Astrocyte of the spinal cord (primary cell): ENCODE data around the gene MYO1E.

Experiments used
- DNase-seq: peaks from one replicate; pipeline ENCODE4 v3.0.0; 2011; ENCODE audit warnings: low read depth, low spot score
- H3K4me3 ChIP-seq: 2 replicates; pipeline ENCODE4 v1.5.1; 2011; ENCODE audit warnings: low read depth, mild to moderate bottlenecking, low read length, moderate library complexity
- in situ Hi-C: cut with HindIII; loops from 2 replicates; pipeline ENCODE4 v1.10.0; 2017; ENCODE audit warnings: low sequenced_read_pairs
- TF ChIP-seq, protein P1 (sequence below): IDR thresholded peaks from 2 replicates; pipeline ENCODE4 v1.5.1; 2012; ENCODE audit warnings: low read depth, mild to moderate bottlenecking, low read length, inconsistent platforms

Gene MYO1E

DNA sequence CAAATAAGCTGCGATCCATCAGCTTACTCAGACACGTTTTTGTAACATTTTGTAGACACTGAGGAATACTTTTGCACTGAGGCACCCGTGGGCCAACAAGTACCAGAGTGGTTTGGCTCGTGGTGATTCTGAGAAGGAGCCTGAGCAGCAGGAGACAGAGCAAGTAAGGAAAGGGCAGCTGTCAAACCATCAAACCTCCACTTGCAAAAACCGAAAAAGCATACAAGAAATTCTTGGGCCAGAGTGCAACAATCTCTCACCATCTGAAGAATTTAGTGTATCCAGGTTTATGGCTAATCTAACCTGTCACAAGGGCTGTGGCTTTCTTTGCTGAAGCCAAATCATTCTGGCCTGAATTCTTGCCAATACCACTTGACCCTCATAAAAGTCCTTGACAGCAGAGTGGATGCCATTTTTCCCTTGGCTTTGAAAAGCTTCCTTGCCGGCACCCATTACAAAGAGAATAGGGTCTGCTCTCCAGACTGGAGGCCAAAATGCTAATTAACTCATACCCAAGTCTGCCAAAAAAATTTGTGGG lies 56.7 kb downstream of the MYO1E start:
- no peak overlapping the region for H3K4me3 ChIP-seq
- TF ChIP-seq, protein P1, sequence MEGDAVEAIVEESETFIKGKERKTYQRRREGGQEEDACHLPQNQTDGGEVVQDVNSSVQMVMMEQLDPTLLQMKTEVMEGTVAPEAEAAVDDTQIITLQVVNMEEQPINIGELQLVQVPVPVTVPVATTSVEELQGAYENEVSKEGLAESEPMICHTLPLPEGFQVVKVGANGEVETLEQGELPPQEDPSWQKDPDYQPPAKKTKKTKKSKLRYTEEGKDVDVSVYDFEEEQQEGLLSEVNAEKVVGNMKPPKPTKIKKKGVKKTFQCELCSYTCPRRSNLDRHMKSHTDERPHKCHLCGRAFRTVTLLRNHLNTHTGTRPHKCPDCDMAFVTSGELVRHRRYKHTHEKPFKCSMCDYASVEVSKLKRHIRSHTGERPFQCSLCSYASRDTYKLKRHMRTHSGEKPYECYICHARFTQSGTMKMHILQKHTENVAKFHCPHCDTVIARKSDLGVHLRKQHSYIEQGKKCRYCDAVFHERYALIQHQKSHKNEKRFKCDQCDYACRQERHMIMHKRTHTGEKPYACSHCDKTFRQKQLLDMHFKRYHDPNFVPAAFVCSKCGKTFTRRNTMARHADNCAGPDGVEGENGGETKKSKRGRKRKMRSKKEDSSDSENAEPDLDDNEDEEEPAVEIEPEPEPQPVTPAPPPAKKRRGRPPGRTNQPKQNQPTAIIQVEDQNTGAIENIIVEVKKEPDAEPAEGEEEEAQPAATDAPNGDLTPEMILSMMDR, result no peak
- peak; percentile 89 for DNase-seq
- in situ Hi-C loops, result no loop called here

- H3K4me3 ChIP-seq, result no peak overlapping the region
- TF ChIP-seq, protein P1, result no peak
- DNase-seq, result peak; percentile 73
- in situ Hi-C loops, result no loop called here
These were observed 58.9 kb downstream of the MYO1E start for GRCh38 chr15:59313641-59314332.

DNA sequence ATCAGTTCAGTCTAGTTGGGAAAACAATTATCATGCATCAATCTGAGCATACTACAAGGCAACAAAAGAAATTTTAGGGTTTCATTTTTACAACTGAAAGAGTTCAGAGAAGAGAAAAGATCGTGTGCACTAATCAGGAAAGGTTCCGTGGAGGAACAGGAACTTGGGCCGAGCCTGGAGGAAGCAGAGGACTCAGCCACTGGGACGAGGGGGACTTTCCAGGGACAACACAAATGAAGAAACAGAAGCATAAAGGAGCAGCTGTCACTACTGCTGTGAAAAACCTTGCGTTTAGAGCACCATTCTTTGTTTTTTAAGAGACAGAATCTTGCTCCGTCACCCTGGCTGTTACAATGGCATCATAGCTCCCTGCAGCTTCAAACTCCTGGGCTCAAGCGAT lies 60.5 kb downstream of the MYO1E start:
- in situ Hi-C loops, result no loop called here
- H3K4me3 ChIP-seq, result no peak overlapping the region
- DNase-seq, result no peak
- TF ChIP-seq, protein P1, result no peak

DNA sequence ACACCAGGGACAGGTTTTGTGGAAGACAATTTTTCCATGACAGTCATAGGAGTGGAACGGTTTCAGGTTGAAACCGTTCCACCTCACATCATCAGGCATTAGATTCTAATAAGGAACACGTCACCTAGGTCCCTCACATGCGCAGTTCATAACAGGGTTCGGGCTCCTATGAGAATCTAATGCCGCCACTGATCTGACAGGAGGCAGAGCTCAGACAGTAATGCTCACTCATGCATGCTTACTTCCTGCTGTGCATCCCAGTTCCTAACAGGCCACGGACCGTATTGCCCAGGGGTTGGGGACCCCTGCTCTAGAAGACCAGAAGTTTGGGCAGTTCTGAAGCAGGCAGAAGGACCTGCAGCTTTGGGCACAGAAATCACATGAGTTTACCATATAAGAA lies 61.5 kb downstream of the MYO1E start:
- no peak for DNase-seq
- in situ Hi-C loops, result no loop called here
- H3K4me3 ChIP-seq, result no peak overlapping the region
- TF ChIP-seq, protein P1, result no peak

DNA sequence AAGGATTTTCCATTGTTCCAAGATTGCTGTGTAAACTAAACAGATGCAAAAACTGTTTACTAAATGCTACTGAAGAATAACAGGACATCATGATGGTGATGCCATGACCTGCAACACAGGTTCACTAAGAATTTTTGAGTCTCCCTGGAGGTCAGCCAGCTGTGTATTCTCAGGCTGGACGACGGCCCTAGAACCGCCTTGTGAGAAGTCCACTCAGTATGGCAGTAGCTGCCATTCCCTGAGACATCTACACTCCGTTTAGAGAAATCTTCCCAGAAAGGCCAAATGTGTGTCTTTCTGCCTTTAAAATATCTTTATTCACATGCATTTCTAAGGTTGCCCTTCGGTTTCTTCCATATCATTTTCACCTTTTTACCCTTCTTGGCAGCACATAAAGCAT lies 63.3 kb downstream of the MYO1E start:
- in situ Hi-C loops, result no loop called here
- DNase-seq, result no peak
- H3K4me3 ChIP-seq, result no peak overlapping the region
- TF ChIP-seq, protein P1, result no peak

DNA sequence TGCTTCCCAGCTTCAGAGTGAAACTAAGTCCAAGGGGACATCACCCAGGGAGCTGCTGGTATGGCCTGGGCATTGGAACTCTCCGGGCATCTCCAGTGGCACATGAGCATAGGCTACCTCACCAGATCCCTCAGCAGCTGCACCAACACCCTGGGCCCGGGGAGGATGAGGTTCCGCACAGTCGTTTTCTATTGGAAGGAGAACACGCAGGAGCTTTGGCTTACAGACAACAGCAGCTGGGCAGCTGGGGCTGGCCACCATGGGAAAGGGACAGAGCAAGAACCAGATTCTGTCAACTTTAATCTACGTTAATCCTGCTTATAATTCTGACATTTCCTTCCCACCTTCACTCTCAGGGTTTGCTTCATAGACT lies 65.5 kb downstream of the MYO1E start:
- DNase-seq, result no peak
- H3K4me3 ChIP-seq, result no peak overlapping the region
- in situ Hi-C loops, result no loop called here
- TF ChIP-seq, protein P1, result no peak
